Epidermal melanocyte (primary cell): Measurements from ENCODE around the gene MGLL.
"Not testable (repeated sequence)": the region's sequence is repeated elsewhere in the genome, so short reads cannot be mapped to it uniquely, and the experiment has no call there.

Source experiments
- DNase-seq: peaks from one replicate; pipeline ENCODE4 v3.0.0; 2011; ENCODE audit warnings: low spot score; ENCODE audit not compliant: insufficient read length

Gene MGLL

GRCh38 chr3:127711021-127711695 lies 111.2 kb downstream of the MGLL start:
- no peak for DNase-seq

- DNase-seq: no peak
Observed at GRCh38 chr3:127710155-127710941, 112.0 kb downstream of the MGLL start.

- no peak for DNase-seq
Observed at GRCh38 chr3:127709320-127710060, 112.8 kb downstream of the MGLL start.

GRCh38 chr3:127708837-127709236 lies 113.5 kb downstream of the MGLL start:
- DNase-seq: no peak

GRCh38 chr3:127707851-127708411 lies 114.4 kb downstream of the MGLL start:
- no peak for DNase-seq

- no peak for DNase-seq
Observed at GRCh38 chr3:127706785-127707351, 115.4 kb downstream of the MGLL start.

- DNase-seq: no peak
Observed at GRCh38 chr3:127706312-127706711, 116.0 kb downstream of the MGLL start.

- not testable (repeated sequence) for DNase-seq
Observed at GRCh38 chr3:127704840-127705239, 117.5 kb downstream of the MGLL start.

GRCh38 chr3:127702151-127702578 lies 120.2 kb downstream of the MGLL start:
- no peak for DNase-seq

GRCh38 chr3:127701280-127701911 lies 120.9 kb downstream of the MGLL start:
- DNase-seq: no peak

- DNase-seq: no peak
Observed at GRCh38 chr3:127700406-127700805, 121.9 kb downstream of the MGLL start.

- no peak for DNase-seq
Observed at GRCh38 chr3:127699416-127700300, 122.7 kb downstream of the MGLL start.

GRCh38 chr3:127698691-127699415 lies 123.5 kb downstream of the MGLL start:
- DNase-seq: no peak

- no peak for DNase-seq
Observed at GRCh38 chr3:127698286-127698685, 124.0 kb downstream of the MGLL start.

- no peak for DNase-seq
Observed at GRCh38 chr3:127697551-127698240, 124.6 kb downstream of the MGLL start.

GRCh38 chr3:127694467-127695215 lies 127.7 kb downstream of the MGLL start:
- no peak for DNase-seq

GRCh38 chr3:127693336-127693843 lies 128.9 kb downstream of the MGLL start:
- DNase-seq: no peak
